Left kidney (tissue), 2 donors: ENCODE measurements around the gene ZNF532. TPM values are rescaled to one million over a fixed set of nuclear protein-coding genes. Genes with fewer than 3 reads are reported as not detected.
"Not testable (repeated sequence)": the region's sequence is repeated elsewhere in the genome, so short reads cannot be mapped to it uniquely, and the experiment has no call there.

Experiments
- DNase-seq: peaks from one replicate; pipeline ENCODE4 v3.0.0-alpha.2; 2013
- polyA plus RNA-seq: library from polyadenylated mRNA; unstranded; fragments of 120-200 nt; gene quantifications from one replicate; pipeline ENCODE4 v1.2.1, GENCODE V29; 2013; ENCODE audit not compliant: insufficient read length

ZNF532 gene
- polyA plus RNA-seq, 1 donor = 112 TPM

- no peak for DNase-seq
These were observed 33.5 kb downstream of the ZNF532 start for GRCh38 chr18:58898010-58898799.

- no peak for DNase-seq
These were observed 35.5 kb downstream of the ZNF532 start for GRCh38 chr18:58900015-58900649.

- no peak for DNase-seq
These were observed 36.5 kb downstream of the ZNF532 start for GRCh38 chr18:58901143-58901542.

- no peak for DNase-seq
These were observed 37.1 kb downstream of the ZNF532 start for GRCh38 chr18:58901783-58902182.

GRCh38 chr18:58902961-58903360 lies 38.3 kb downstream of the ZNF532 start:
- DNase-seq = no peak

GRCh38 chr18:58903533-58903932 lies 38.9 kb downstream of the ZNF532 start:
- no peak for DNase-seq

- DNase-seq = no peak
These were observed 41.2 kb downstream of the ZNF532 start for GRCh38 chr18:58905777-58906428.

- no peak for DNase-seq
These were observed 43.3 kb downstream of the ZNF532 start for GRCh38 chr18:58908006-58908405.

- no peak for DNase-seq
These were observed 44.8 kb downstream of the ZNF532 start for GRCh38 chr18:58909521-58909920.

- no peak for DNase-seq
These were observed 46.6 kb downstream of the ZNF532 start for GRCh38 chr18:58911241-58911640.

- DNase-seq = peak; percentile 57
These were observed 47.1 kb downstream of the ZNF532 start for GRCh38 chr18:58911766-58912165.

- DNase-seq = peak; percentile 53
These were observed 50.5 kb downstream of the ZNF532 start for GRCh38 chr18:58915006-58915799.

GRCh38 chr18:58915995-58916394 lies 51.3 kb downstream of the ZNF532 start:
- DNase-seq = no peak

- DNase-seq = not testable (repeated sequence)
These were observed 55.3 kb downstream of the ZNF532 start for GRCh38 chr18:58919934-58920333.

- no peak for DNase-seq
These were observed 58.3 kb downstream of the ZNF532 start for GRCh38 chr18:58922995-58923394.

- no peak for DNase-seq
These were observed 59.8 kb downstream of the ZNF532 start for GRCh38 chr18:58924473-58924872.

GRCh38 chr18:58927659-58928058 lies 63.0 kb downstream of the ZNF532 start:
- no peak for DNase-seq

GRCh38 chr18:58928386-58928785 lies 63.7 kb downstream of the ZNF532 start:
- no peak for DNase-seq

GRCh38 chr18:58929206-58929605 lies 64.5 kb downstream of the ZNF532 start:
- no peak for DNase-seq

GRCh38 chr18:58934356-58934755 lies 69.7 kb downstream of the ZNF532 start:
- DNase-seq = no peak

- no peak for DNase-seq
These were observed 70.4 kb downstream of the ZNF532 start for GRCh38 chr18:58934933-58935577.
